CD4-positive, alpha-beta T cell treated with Interleukin-12 subunit alpha and Interleukin-12 subunit beta, for 1 hour (primary cell): Measurements from ENCODE around the gene MRGPRE.

Source experiments
- DNase-seq: peaks from one replicate; pipeline ENCODE4 v3.0.0-alpha.2; 2020

Gene MRGPRE

DNA sequence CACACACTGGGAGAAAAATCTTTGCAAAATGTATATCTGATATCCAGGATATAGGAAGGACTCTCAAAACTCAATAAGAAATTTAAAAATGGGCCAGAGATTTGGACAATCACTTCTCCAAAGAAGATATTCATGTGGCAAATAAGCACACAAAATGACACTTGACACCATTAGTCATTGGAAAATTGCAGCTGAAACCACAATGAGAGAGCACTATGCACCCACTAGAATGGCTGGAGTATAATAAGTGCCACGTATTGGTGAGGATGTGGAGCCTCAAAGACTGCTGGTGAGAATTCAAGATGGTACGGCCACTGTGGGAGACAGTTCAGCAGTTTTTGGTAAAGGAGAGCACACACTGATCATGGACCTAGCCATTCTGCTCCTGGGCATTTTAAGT is 54.3 kb downstream of the MRGPRE start:
- DNase-seq = no peak
